ENCODE measurements around the gene FNIP1. TPM values are rescaled to one million over a fixed set of nuclear protein-coding genes. Genes with fewer than 3 reads are reported as not detected.

The FNIP1 gene
- total and polyA plus RNA-seq, 8 donors, result 21.5 to 49.3 (median 25.5) TPM

DNA sequence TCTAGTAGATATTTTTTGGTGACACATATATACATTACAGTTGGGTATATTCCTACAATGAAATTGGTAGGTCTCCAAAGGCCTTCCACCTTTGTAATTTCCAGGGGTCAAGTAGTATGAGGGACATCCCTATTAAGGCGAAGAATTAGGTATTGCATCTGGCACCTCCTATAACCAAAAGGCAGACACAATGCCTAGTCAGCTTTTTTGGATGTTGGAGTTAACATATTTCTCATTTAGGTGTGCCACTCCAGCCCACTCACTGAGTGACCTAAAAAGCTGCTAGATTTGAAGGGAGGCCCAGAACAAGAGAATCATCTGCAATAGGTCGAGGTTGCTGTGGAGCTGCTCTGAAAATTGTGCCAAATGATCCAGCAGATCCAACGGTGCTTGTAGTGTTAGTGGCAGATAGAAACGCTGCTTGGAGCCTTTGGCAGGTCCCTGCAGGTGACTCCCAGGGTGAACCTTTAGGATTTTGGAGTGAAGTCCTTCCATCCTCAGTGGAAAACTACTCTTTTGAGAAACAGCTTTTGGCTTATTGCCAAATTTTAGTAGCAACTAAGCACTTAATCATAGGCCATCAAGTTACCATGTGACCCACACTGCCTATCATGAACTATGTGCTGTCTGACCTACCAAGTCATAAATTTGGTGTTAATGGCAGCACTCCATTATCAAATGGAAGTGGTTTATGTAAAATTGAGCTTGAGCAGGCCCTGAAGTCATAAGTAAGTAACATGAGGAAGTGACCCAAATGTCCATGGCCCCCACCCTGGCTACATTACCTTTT, 15.7 kb upstream of the FNIP1 start:
- TF ChIP-seq, protein P1, sequence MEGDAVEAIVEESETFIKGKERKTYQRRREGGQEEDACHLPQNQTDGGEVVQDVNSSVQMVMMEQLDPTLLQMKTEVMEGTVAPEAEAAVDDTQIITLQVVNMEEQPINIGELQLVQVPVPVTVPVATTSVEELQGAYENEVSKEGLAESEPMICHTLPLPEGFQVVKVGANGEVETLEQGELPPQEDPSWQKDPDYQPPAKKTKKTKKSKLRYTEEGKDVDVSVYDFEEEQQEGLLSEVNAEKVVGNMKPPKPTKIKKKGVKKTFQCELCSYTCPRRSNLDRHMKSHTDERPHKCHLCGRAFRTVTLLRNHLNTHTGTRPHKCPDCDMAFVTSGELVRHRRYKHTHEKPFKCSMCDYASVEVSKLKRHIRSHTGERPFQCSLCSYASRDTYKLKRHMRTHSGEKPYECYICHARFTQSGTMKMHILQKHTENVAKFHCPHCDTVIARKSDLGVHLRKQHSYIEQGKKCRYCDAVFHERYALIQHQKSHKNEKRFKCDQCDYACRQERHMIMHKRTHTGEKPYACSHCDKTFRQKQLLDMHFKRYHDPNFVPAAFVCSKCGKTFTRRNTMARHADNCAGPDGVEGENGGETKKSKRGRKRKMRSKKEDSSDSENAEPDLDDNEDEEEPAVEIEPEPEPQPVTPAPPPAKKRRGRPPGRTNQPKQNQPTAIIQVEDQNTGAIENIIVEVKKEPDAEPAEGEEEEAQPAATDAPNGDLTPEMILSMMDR (IDR thresholded peaks at IDR 0.05), result no peak

DNA sequence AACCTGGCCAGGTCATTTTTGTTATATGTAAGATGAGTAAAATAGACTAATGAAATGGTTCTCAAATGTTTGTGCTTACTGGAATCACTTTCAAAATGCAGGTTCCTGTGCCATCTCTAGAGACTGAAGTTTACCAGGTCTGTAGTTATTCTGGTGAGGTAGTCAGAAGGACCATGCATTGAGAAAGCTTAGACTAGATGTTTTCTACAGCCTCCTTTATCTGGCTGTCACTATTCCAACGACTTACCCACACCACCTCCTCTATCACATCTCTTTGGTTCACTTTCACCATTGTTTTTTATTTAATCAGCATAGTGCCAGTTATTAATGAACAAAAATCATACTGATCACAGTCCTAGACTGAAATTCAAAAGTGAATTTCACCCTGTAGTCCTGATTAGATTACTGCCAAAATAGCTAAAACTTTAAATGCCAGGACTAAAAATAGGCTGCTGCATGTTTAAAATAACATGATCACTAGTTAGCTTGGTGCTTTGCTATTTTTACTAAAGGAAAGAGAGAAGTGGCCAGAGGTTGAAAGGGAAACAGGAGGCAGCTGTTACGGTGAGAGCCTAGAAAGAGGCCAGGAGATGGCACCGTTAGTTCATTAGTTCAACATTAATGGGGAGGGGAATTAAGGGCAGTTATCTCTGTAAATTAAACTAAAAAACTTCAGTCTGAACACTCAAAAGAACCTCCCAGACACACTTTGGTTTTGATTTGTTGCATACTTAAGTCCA, 13.9 kb upstream of the FNIP1 start:
- TF ChIP-seq, protein P1 (IDR thresholded peaks at IDR 0.05), result no peak
- DNase-seq (no peak), ATAC-seq (no peak)
- H3K4me1 ChIP-seq, result no peaks in the 10 kb centered on the region
- H3K27ac ChIP-seq, result no peak overlapping the region
- no peaks in the 10 kb centered on the region for H3K27me3 ChIP-seq
- intact Hi-C loops (cut with DNase I), result no loop called here
- no peaks in the 10 kb centered on the region for H3K36me3 ChIP-seq
- no peak overlapping the region for H3K4me3 ChIP-seq
- no peaks in the 10 kb centered on the region for H3K9me3 ChIP-seq

More for the DNA sequence above, 15.7 kb upstream of the FNIP1 start:
- no peak overlapping the region for H3K27ac ChIP-seq
- H3K4me3 ChIP-seq, result no peak overlapping the region
- intact Hi-C loops (cut with DNase I), result no loop called here
- H3K36me3 ChIP-seq, result no peaks in the 10 kb centered on the region
- DNase-seq (no peak), ATAC-seq (no peak)
- H3K27me3 ChIP-seq, result no peaks in the 10 kb centered on the region
- no peaks in the 10 kb centered on the region for H3K9me3 ChIP-seq
- no peaks in the 10 kb centered on the region for H3K4me1 ChIP-seq

DNA sequence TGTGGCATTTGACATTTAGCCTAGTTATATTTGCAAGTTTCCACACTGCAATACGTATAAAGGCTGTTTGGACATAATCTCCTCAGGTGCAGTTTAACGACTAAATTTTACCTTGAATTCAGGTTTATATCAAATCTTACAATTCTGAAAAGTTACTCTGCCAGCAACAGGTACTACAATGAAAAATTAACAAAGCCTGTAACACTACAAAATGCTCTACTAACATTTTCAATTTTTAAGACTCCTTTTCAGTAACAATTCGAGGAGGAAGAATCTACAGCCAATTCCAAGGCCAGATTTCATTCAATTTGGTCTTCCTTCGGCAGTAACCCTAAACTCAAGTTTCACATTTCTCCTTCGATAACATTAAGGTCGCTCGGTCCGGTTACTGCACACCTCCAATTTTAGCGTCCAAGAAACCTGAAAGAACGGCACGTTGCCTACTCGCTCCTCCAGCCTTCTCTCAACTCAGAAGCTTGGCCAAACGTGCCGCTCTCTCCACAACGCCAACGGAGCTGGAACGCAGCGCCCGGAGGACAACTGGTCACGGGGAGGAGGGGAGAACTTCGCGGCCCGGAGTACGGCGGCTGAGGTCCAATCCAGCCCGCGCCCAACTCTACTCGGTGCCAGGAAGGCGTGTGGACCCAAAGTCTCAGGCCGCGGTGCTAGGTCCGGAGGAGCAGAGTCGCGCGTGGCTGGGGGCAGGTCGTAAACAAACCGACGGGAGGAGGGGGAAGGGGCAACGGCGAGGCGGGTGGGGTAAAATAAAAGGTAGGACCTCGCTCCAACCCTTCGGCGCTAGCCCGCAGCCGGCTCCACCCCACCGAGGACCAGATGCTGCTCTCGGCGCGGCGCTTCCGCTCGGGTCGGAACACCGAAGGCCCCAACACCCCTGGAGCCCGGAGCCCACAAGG, 681 bp downstream of the FNIP1 start:
- peaks cover 15 to 48% of the 10 kb centered on the region in 2 donors for H3K4me1 ChIP-seq
- DNase-seq, result peak; percentile 48 to 93 (median 68)
- TF ChIP-seq, protein P1 (IDR thresholded peaks at IDR 0.05), result no peak
- H3K27ac ChIP-seq, result peak overlapping the region; percentile 97 to 100
- no peaks in the 10 kb centered on the region for H3K36me3 ChIP-seq
- H3K4me3 ChIP-seq, result peak overlapping the region; percentile 68 to 97
- intact Hi-C loops (cut with DNase I), result no loop called here
- H3K9me3 ChIP-seq, result no peaks in the 10 kb centered on the region
- H3K27me3 ChIP-seq, result no peaks in the 10 kb centered on the region
- ATAC-seq, result peak; percentile 69

DNA sequence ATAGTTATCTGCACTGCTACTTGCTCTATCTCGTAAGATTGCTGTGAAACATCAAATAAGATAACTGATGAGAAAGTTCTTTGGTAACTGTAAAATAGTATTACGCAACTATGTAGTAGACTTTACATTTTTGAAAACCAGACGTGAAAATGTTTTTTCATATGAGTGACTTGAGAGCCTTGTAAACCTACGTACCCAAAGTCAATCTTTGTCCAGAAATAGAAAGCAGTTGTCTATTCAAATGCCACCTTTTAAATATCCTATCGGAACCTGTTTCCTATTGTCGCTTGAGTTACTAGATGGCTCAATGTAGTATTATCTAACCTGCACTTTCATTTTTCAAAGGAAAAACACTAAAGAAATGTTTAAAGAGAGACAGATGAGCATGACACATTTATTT, 1.6 kb downstream of the FNIP1 start:
- no peak for ATAC-seq
- peaks cover 15 to 50% of the 10 kb centered on the region in 2 donors for H3K4me1 ChIP-seq
- peak overlapping the region in 1 of 2 donors; percentile 97 for H3K27ac ChIP-seq

More for the DNA sequence above, 1.6 kb downstream of the FNIP1 start:
- TF ChIP-seq, protein P1 (IDR thresholded peaks at IDR 0.05), result no peak
- no peak for DNase-seq
- no peaks in the 10 kb centered on the region for H3K36me3 ChIP-seq
- H3K9me3 ChIP-seq, result no peaks in the 10 kb centered on the region
- H3K27me3 ChIP-seq, result no peaks in the 10 kb centered on the region
- intact Hi-C loops (cut with DNase I), result no loop called here
- peak overlapping the region; percentile 68 to 97 for H3K4me3 ChIP-seq
